B cell (primary cell): ENCODE measurements around the gene TINAG. TPM values are rescaled to one million over a fixed set of nuclear protein-coding genes. Genes with fewer than 3 reads are reported as not detected.

Experiments
- ATAC-seq: fragments of 200-7000 bp; cut with Tn5 transposase; one replicate; pipeline ENCODE4 v1.10.0; 2021; ENCODE audit warnings: low read depth, mild to moderate bottlenecking, moderate number of reproducible peaks, moderate library complexity
- CTCF ChIA-PET: fragments of 350-600 bp; sonication (Branson Sonifier 250); formaldehyde crosslinking; loops from one replicate; lab custom pipeline; 2021; ENCODE audit warnings: antibody characterized with exemption, inconsistent platforms; lab: Charles Lee
- POLR2A ChIA-PET: fragments of 350-600 bp; sonication (Branson Sonifier 250); formaldehyde crosslinking; loops from one replicate; lab custom pipeline; 2021; ENCODE audit warnings: antibody characterized with exemption; lab: Charles Lee
- DNase-seq: peaks from one replicate; pipeline ENCODE4 v3.0.0; 2013
- H2AFZ ChIP-seq: 2 replicates; pipeline ENCODE4 v1.6.1; 2012; ENCODE audit warnings: mild to moderate bottlenecking, low read depth, low read length; ENCODE audit not compliant: insufficient read depth, poor library complexity, severe bottlenecking
- H3K27ac ChIP-seq, 2 donors: 1 replicate in 1 of 2; 2 replicates in 1 of 2; pipeline ENCODE4 v1.5.1; 2012 to 2013; ENCODE audit warnings: low read length in 2 of 2, mild to moderate bottlenecking in 2 of 2, moderate library complexity in 1 of 2
- H3K27me3 ChIP-seq, 4 experiments: fragments of 200-600 bp in 1 of 4; sonication (generic) in 1 of 4; replicated peaks in 1 of 4; 1 replicate in 2 of 4; 2 replicates in 2 of 4; pipeline versions ENCODE4 v1.6.1 to v1.7.0; 2013 to 2016; ENCODE audit warnings: low read length in 3 of 4, mild to moderate bottlenecking in 2 of 4, mixed read lengths in 1 of 4, moderate library complexity in 1 of 4; ENCODE audit not compliant: insufficient read depth in 4 of 4, control insufficient read depth in 3 of 4; ENCODE audit errors: control extremely low read depth in 1 of 4
- H3K36me3 ChIP-seq, 2 experiments: replicated peaks in 1 of 2; 1 replicate in 1 of 2; 2 replicates in 1 of 2; pipeline versions ENCODE4 v1.6.1 to v1.7.1; 2013; ENCODE audit warnings: low read length in 1 of 2; ENCODE audit not compliant: insufficient read depth in 2 of 2, control insufficient read depth in 1 of 2; ENCODE audit errors: control extremely low read depth in 1 of 2, extremely low read depth in 1 of 2
- H3K4me1 ChIP-seq, 2 donors: fragments of 200-600 bp in 1 of 2; sonication (generic) in 1 of 2; 1 replicate in 1 of 2; 2 replicates in 1 of 2; pipeline versions ENCODE4 v1.5.1 to v1.6.1; 2013 to 2017; ENCODE audit warnings: low read length in 2 of 2; ENCODE audit not compliant: control insufficient read depth in 2 of 2, insufficient read depth in 2 of 2
- H3K4me2 ChIP-seq: replicated peaks from 2 replicates; pipeline ENCODE3; 2012; ENCODE audit warnings: mild to moderate bottlenecking, low read depth, low read length; ENCODE audit not compliant: poor library complexity, severe bottlenecking
- H3K4me3 ChIP-seq, 5 experiments: fragments of 200-600 bp in 1 of 5; sonication (generic) in 1 of 5; 1 replicate in 3 of 5; 2 replicates in 2 of 5; pipeline versions ENCODE4 v1.5.1 to v1.7.0; 2011 to 2016; ENCODE audit warnings: low read length in 4 of 5, mild to moderate bottlenecking in 4 of 5, low read depth in 2 of 5, control low read depth in 1 of 5, moderate library complexity in 1 of 5; ENCODE audit not compliant: insufficient read depth in 1 of 5; ENCODE audit errors: control extremely low read depth in 1 of 5, extremely low read depth in 1 of 5
- H3K79me2 ChIP-seq: fragments of 200-600 bp; sonication (generic); one replicate; pipeline ENCODE4 v1.6.0; 2016; ENCODE audit warnings: low read length; ENCODE audit not compliant: control insufficient read depth, insufficient read depth
- H3K9ac ChIP-seq: fragments of 200-600 bp; sonication (generic); 2 replicates; pipeline ENCODE4 v1.6.1; 2017; ENCODE audit warnings: mild to moderate bottlenecking, low read length, moderate library complexity
- H3K9me3 ChIP-seq, 3 donors: one replicate each; pipeline versions ENCODE4 v1.6.1 to v1.7.1; 2013; ENCODE audit warnings: low read length in 2 of 3; ENCODE audit not compliant: control insufficient read depth in 2 of 3, insufficient read depth in 1 of 3; ENCODE audit errors: control extremely low read depth in 1 of 3
- H4K20me1 ChIP-seq: 2 replicates; pipeline ENCODE4 v1.6.0; 2012; ENCODE audit warnings: mild to moderate bottlenecking, low read length; ENCODE audit not compliant: insufficient read depth, control insufficient read depth, poor library complexity, severe bottlenecking
- H3K27ac Mint-ChIP-seq: one replicate; pipeline ENCODE4 v1.8.0; 2021; ENCODE audit warnings: mixed read lengths
- H3K27me3 Mint-ChIP-seq: one replicate; pipeline ENCODE4 v1.8.0; 2021; ENCODE audit warnings: mixed read lengths
- H3K4me1 Mint-ChIP-seq: one replicate; pipeline ENCODE4 v1.8.0; 2021; ENCODE audit warnings: mixed read lengths
- H3K4me3 Mint-ChIP-seq: one replicate; pipeline ENCODE4 v1.8.0; 2021; ENCODE audit warnings: mixed read lengths
- H3K9me3 Mint-ChIP-seq: one replicate; pipeline ENCODE4 v1.8.0; 2022; ENCODE audit warnings: mixed read lengths; ENCODE audit not compliant: insufficient read depth
- EZH2 ChIP-seq: IDR thresholded peaks from 2 replicates; pipeline ENCODE4 v1.6.1; 2012; ENCODE audit warnings: borderline replicate concordance, low read depth, mild to moderate bottlenecking, moderate library complexity, low read length; ENCODE audit not compliant: insufficient read depth, poor library complexity, severe bottlenecking
- WGBS: methylation state at CpG from one replicate; pipeline ENCODE4 v1.1.5; 2013; ENCODE audit warnings: missing lambda C conversion rate; ENCODE audit not compliant: insufficient coverage; 5-methylcytosine and 5-hydroxymethylcytosine counted together
- intact Hi-C: fragments of 100-400 bp; cut with micrococcal nuclease; formaldehyde crosslinking; loops from one replicate; pipeline ENCODE4 v1.10.0; 2022
- polyA plus RNA-seq: library from polyadenylated mRNA; depleted of rRNA; stranded (reverse); fragments of >200 nt; gene quantifications from 2 replicates; pipeline ENCODE4 v1.2.3, GENCODE V29; 2012
- total RNA-seq, 2 donors: library from RNA; stranded (reverse); fragments of 120-200 nt in 1 of 2; gene quantifications; 1 replicate in 1 of 2; 2 replicates in 1 of 2; pipeline versions ENCODE4 v1.2.3 to v1.2.4, GENCODE V29; 2013 to 2022
- TF ChIP-seq, protein P1 (sequence below): fragments of 200-600 bp; IDR thresholded peaks from one replicate; pipeline ENCODE4 v1.8.0; 2022; ENCODE audit warnings: antibody characterized with exemption, mild to moderate bottlenecking

TINAG gene
- total and polyA plus RNA-seq, 2 donors (not counting 1 experiment from before 2014, with no cell fraction given) = not detected

DNA sequence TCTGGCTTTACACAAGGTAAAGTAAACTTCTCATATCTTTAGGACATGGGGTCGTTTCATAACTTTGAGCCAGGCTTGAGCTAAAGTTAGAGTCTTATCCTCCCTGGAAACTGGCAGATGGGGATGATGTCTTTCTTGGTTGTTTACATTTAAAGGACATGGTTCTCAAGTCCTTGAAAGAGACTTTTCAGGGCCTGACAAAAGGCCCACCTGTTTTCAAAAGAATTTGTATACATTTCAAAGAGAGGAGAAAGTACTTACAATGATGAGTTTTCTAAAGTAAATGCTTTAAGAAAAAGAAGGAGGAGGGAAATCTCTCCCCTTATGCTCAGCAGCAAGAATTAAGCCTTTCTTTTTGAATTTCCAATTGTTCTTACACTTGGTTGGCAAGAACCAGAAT lies 45.7 kb upstream of the TINAG start:
- no peak for DNase-seq
- Histone ChIP-seq H3K4me2 (no peak overlapping the region), H2AFZ (no peak overlapping the region), H3K27ac (no peak overlapping the region), H3K27me3 (no peaks in the 10 kb centered on the region), H3K4me3 (no peak overlapping the region), H4K20me1 (no peaks in the 10 kb centered on the region), H3K9me3 (no peaks in the 10 kb centered on the region), H3K79me2 (no peaks in the 10 kb centered on the region), H3K9ac (no peak overlapping the region), H3K36me3 (no peaks in the 10 kb centered on the region), H3K4me1 (no peaks in the 10 kb centered on the region)
- Mint-ChIP-seq H3K27ac (no peak overlapping the region), H3K4me1 (no peaks in the 10 kb centered on the region), H3K4me3 (no peak overlapping the region), H3K27me3 (no peaks in the 10 kb centered on the region), H3K9me3 (no peaks in the 10 kb centered on the region)
- intact Hi-C loops = no loop called here
- CTCF ChIA-PET = no interaction called here
- POLR2A ChIA-PET = no interaction called here
- ATAC-seq = no peak
- no peak for TF ChIP-seq EZH2
- TF ChIP-seq, protein P1, sequence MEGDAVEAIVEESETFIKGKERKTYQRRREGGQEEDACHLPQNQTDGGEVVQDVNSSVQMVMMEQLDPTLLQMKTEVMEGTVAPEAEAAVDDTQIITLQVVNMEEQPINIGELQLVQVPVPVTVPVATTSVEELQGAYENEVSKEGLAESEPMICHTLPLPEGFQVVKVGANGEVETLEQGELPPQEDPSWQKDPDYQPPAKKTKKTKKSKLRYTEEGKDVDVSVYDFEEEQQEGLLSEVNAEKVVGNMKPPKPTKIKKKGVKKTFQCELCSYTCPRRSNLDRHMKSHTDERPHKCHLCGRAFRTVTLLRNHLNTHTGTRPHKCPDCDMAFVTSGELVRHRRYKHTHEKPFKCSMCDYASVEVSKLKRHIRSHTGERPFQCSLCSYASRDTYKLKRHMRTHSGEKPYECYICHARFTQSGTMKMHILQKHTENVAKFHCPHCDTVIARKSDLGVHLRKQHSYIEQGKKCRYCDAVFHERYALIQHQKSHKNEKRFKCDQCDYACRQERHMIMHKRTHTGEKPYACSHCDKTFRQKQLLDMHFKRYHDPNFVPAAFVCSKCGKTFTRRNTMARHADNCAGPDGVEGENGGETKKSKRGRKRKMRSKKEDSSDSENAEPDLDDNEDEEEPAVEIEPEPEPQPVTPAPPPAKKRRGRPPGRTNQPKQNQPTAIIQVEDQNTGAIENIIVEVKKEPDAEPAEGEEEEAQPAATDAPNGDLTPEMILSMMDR = no peak
- no CpG with 5 or more reads among the region's 1 CpG for WGBS

DNA sequence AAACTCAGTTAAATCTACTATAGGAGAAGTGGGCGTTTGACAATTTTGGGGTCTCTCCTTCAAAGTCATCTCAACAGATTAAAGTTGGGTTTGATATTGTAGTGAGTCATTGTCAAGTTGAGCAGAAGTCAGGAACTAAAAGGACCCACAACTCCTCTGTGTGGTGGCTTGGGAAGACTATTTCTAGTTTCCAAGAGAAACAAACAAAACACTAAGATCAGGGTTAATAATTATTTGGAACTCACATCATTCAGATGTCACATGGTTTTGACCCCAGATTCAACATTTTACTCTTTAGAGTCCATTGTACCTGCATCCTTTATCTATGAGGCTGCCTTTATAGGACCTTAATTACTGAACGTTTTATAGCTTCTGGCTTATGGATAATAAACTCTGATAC lies 45.3 kb upstream of the TINAG start:
- Mint-ChIP-seq H3K4me3 (no peak overlapping the region), H3K27me3 (no peaks in the 10 kb centered on the region), H3K9me3 (no peaks in the 10 kb centered on the region), H3K4me1 (no peaks in the 10 kb centered on the region), H3K27ac (no peak overlapping the region)
- POLR2A ChIA-PET = no interaction called here
- no peaks in the 10 kb centered on the region for H4K20me1 ChIP-seq
- no peak for DNase-seq
- no peaks in the 10 kb centered on the region for H3K36me3 ChIP-seq
- H3K9me3 ChIP-seq = no peaks in the 10 kb centered on the region
- no CpG with 5 or more reads among the region's 2 CpGs for WGBS
- H3K4me1 ChIP-seq = no peaks in the 10 kb centered on the region
- no peak for ATAC-seq
- no peak overlapping the region for H3K4me2 ChIP-seq
- H2AFZ ChIP-seq = no peak overlapping the region
- CTCF ChIA-PET = no interaction called here
- H3K27ac ChIP-seq = no peak overlapping the region
- no peak overlapping the region for H3K4me3 ChIP-seq
- intact Hi-C loops = no loop called here
- H3K79me2 ChIP-seq = no peaks in the 10 kb centered on the region
- H3K9ac ChIP-seq = no peak overlapping the region
- no peak for TF ChIP-seq EZH2
- TF ChIP-seq, protein P1 = no peak
- no peaks in the 10 kb centered on the region for H3K27me3 ChIP-seq
